Measurements from ENCODE around the gene ABHD8. TPM values are rescaled to one million over a fixed set of nuclear protein-coding genes. Genes with fewer than 3 reads are reported as not detected.

The ABHD8 gene
- total RNA-seq, 1 donor: 13.8 TPM

DNA sequence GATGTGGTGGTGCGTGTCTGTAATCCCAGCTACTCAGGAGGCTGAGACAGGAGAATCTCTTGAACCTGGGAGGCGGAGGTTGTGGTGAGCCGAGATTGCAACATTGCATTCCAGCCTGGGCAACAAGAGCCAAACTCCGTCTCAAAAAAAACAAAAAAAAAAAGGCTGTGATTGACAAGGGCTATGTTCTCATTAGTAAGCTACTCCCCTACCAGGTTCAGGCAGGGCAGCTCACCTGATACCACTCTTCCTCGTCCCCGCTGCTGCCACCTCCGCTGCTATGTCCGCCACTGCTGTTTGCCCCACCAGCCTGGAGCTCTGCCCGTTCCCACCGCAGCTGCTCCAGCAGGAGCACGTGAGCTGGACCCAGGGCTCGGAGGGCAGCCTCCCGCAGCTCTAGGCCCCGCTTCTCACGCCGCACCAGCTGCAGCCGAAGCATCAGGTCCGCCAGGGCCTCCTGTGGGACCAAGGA is 48.0 kb downstream of the ABHD8 start:
- DNase-seq (ENCODE audit: low read depth): no peak
- no peak overlapping the region for H3K4me3 ChIP-seq (ENCODE audit: low read depth, low read length)
- TF ChIP-seq, protein P1, sequence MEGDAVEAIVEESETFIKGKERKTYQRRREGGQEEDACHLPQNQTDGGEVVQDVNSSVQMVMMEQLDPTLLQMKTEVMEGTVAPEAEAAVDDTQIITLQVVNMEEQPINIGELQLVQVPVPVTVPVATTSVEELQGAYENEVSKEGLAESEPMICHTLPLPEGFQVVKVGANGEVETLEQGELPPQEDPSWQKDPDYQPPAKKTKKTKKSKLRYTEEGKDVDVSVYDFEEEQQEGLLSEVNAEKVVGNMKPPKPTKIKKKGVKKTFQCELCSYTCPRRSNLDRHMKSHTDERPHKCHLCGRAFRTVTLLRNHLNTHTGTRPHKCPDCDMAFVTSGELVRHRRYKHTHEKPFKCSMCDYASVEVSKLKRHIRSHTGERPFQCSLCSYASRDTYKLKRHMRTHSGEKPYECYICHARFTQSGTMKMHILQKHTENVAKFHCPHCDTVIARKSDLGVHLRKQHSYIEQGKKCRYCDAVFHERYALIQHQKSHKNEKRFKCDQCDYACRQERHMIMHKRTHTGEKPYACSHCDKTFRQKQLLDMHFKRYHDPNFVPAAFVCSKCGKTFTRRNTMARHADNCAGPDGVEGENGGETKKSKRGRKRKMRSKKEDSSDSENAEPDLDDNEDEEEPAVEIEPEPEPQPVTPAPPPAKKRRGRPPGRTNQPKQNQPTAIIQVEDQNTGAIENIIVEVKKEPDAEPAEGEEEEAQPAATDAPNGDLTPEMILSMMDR (IDR thresholded peaks at IDR 0.05; ENCODE audit: insufficient read depth, low read depth, low read length): no peak

DNA sequence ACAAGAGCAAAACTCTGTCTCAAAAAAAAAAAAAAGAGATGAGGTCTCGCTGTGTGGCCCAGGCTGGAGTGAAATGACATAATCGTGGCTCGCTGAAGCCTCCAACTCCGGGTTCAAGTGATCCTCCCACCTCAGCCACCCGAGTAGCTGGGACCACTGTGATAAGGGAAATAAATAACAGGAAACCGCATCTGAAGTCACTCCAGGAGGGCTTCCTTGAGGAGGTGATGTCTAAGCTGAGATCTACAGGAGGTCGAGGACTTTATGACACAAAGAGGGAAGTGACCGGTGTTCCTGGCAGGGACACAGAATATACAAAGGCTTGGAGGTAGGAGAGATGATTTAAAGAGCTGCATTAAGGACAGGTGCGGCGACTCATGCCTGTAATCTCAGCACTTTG is 48.6 kb downstream of the ABHD8 start:
- TF ChIP-seq, protein P1 (IDR thresholded peaks at IDR 0.05; ENCODE audit: insufficient read depth, low read depth, low read length): no peak
- H3K4me3 ChIP-seq (ENCODE audit: low read depth, low read length): no peak overlapping the region
- DNase-seq (ENCODE audit: low read depth): no peak

DNA sequence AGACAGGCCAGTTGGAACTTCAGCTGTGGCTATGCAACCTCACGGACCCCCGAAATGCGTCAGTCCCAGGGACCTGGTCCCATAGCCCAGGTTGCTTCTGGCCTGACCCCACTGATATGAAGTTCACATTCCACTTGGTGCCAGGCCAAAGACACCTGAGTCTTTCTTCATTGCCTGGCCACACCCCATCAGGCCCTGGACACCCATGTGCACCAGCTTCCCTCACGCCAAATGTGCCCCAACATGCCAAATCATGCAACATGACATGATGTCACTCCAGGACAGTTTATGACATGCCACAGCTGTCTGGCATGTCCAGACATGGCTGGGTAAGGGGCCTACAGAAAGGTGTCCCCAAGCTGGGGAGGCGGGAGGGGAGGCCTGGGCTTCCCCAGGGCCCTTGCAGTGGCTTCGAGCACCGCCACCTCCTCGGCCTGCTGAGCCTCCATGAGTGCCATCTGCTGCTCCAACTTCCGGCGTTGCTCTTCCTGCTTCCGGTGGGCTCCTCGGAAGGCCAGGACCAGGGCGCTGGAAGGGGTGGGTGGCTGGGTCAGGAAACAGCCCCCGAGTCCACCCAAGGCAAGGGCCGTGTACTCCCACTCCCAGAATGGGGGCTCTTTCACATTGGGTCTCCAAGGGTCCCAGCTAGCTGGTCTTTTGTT is 53.2 kb downstream of the ABHD8 start:
- DNase-seq (ENCODE audit: low read depth): no peak
- H3K4me3 ChIP-seq (ENCODE audit: low read depth, low read length): no peak overlapping the region
- TF ChIP-seq, protein P1 (IDR thresholded peaks at IDR 0.05; ENCODE audit: insufficient read depth, low read depth, low read length): no peak

DNA sequence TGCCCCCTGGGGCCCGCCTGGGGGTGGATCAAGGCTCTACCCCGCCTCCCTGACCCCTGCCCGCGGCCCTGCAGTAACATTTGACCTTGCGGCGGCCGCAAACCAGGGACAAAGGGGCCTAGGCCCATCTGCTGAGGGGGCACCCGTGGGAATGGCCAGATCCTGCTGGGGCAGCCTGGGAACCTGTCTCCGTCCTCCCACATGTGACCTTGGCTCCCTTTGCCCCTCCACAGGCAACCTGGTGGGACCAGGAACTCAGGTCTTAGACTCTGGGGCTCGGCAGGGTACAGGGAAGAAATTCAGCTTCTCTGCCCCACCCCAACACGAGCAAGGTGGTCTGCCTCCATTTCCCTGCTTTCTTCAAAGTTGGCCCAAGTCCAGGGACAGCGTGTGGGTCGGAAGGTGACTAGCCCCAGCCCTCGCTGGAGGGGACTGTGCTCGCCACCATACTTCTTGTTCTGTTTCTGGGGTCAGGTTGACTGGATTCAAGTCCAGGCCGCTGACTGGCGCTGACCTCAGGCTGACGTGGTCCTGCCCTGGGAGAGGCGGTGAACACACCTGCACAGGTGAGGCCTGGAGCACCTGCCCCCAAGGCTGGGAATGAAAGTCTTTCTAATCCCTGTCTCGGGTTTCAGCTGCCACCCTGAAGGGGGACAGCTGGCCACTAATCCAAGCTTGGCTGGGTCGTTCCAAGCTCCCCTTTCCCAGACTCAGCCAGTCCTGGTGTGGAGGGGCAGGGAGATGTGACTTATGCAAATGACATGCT is 55.0 kb downstream of the ABHD8 start:
- no peak overlapping the region for H3K4me3 ChIP-seq (ENCODE audit: low read depth, low read length)
- TF ChIP-seq, protein P1 (IDR thresholded peaks at IDR 0.05; ENCODE audit: insufficient read depth, low read depth, low read length): no peak
- DNase-seq (ENCODE audit: low read depth): no peak

DNA sequence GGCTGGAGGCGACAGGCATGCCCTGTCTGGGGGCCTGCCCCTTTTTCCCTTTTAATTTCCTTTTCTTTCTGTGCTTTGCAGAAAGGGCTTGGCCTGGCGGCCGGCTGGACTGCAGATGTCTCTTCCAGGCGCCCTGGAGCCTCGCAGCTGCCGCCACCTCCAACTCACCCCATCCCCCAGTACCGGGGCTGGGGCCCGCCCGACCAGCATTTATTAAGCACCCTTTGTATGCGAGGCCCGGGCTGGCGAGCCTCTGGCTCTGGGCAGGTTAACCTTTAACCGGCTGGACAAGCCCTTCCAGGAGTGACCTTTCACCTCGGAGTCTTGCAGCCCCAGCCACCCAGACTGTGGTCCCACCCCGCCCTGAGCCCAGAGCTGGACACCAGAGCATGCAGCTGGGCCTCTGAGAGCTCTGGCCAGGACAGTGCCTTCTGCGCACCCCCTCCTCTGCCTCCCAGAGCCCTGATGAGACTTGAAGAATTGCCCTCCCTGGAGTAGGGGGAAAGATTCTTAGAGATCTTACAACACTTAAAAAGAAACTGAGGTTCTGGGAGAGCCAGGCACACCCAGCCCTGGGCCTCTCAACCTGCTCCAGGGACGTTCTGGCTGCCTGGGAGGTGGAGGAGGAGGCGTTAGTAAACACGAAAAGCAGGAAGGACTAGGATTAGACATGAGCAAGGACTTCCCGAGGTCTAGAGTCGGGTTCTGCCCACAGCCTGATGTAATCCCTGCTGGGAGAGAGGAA is 56.4 kb downstream of the ABHD8 start:
- DNase-seq (ENCODE audit: low read depth): peak; percentile 55
- H3K4me3 ChIP-seq (ENCODE audit: low read depth, low read length): peak overlapping the region; percentile 50
- TF ChIP-seq, protein P1 (IDR thresholded peaks at IDR 0.05; ENCODE audit: insufficient read depth, low read depth, low read length): no peak

DNA sequence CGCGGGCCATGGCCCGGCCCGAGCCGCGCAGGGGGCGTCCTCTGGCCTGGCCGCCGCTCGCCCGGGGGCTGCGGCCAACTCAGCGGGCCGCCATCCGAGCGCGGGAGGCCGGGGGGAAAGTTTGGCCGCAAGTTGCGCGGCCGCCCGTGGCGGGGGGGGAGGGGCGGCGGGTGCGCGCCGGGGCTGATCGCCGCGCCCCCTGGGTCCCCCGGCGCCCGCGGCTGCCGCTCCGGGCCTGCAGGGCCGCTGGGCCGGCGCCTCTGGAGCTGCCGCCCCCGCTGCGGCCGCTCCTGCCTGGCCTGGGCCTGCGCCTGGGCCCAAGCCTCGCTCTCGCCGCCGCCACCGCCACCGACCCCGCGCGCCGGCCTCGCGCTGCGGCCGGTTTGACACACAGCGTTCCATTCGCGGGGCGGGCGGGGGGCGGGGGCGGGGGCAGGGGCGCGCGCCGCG is 57.7 kb downstream of the ABHD8 start, which contains the start of gene NR2F6:
NR2F6 (minus strand) TSS at position 385 of the 450 bp plus-strand sequence. CDS start 699 bp downstream, outside the sequence.
- DNase-seq (ENCODE audit: low read depth): no peak
- H3K4me3 ChIP-seq (ENCODE audit: low read depth, low read length): peak within 1 kb of the TSS; percentile 96
- TF ChIP-seq, protein P1 (IDR thresholded peaks at IDR 0.05; ENCODE audit: insufficient read depth, low read depth, low read length): no peak

All from fibroblast of villous mesenchyme (primary cell).